Thyroid gland (tissue), 4 donors: ENCODE data around the gene THYN1. TPM values are rescaled to one million over a fixed set of nuclear protein-coding genes. Genes with fewer than 3 reads are reported as not detected.

ENCODE experiments used
- DNase-seq, 2 donors: peaks; one replicate each; pipeline ENCODE4 v3.0.0-alpha.2; 2019
- H3K27ac ChIP-seq, 3 donors: fragments of 200-600 bp; sonication (generic); 1 replicate in 2 of 3; 2 replicates in 1 of 3; pipeline ENCODE4 v1.5.1; 2016 to 2019; ENCODE audit warnings: mild to moderate bottlenecking in 1 of 3, moderate library complexity in 1 of 3
- H3K27me3 ChIP-seq: fragments of 200-600 bp; sonication (generic); one replicate; pipeline ENCODE4 v1.5.1; 2019
- H3K36me3 ChIP-seq, 2 donors: fragments of 200-600 bp; sonication (generic); one replicate each; pipeline ENCODE4 v1.5.1; 2016 to 2019
- H3K4me1 ChIP-seq, 2 donors: fragments of 200-600 bp; sonication (generic); one replicate each; pipeline ENCODE4 v1.5.1; 2017 to 2019
- H3K4me3 ChIP-seq, 3 donors: fragments of 200-600 bp; sonication (generic); replicated peaks in 1 of 3; 1 replicate in 2 of 3; 2 replicates in 1 of 3; pipeline ENCODE4 v1.5.1; 2016; ENCODE audit warnings: mild to moderate bottlenecking in 1 of 3
- H3K9me3 ChIP-seq: fragments of 200-600 bp; sonication (generic); one replicate; pipeline ENCODE4 v1.5.1; 2017
- POLR2A ChIP-seq, 2 donors: fragments of 450-650 bp; IDR thresholded peaks; one replicate each; pipeline ENCODE4 v1.6.1; 2017; ENCODE audit warnings: antibody characterized with exemption in 2 of 2, mild to moderate bottlenecking in 2 of 2, moderate library complexity in 1 of 2
- WGBS, 2 donors: methylation state at CpG; one replicate each; pipeline ENCODE4 v1.1.5; 2017; 5-methylcytosine and 5-hydroxymethylcytosine counted together
- intact Hi-C: fragments of 100-400 bp; cut with DNase I; formaldehyde crosslinking; loops from one replicate; pipeline ENCODE4 v1.15.1; 2023
- total RNA-seq, 4 donors: library from RNA; depleted of rRNA; stranded (reverse); fragments of >200 nt; gene quantifications; one replicate each; pipeline ENCODE4 v1.2.3, GENCODE V29; 2016
- TF ChIP-seq, protein P1 (sequence below), 6 experiments: fragments of 200-600 bp in 3 of 6; fragments of 450-650 bp in 3 of 6; sonication (generic) in 3 of 6; IDR thresholded peaks; one replicate each; pipeline ENCODE4 v1.5.1; 2016 to 2019; ENCODE audit warnings: antibody characterized with exemption in 6 of 6, mild to moderate bottlenecking in 2 of 6, inconsistent platforms in 1 of 6, moderate library complexity in 1 of 6

The THYN1 gene
- total RNA-seq, 4 donors from 2014 or later: 42.4 to 77.9 (median 63.8) TPM

DNA sequence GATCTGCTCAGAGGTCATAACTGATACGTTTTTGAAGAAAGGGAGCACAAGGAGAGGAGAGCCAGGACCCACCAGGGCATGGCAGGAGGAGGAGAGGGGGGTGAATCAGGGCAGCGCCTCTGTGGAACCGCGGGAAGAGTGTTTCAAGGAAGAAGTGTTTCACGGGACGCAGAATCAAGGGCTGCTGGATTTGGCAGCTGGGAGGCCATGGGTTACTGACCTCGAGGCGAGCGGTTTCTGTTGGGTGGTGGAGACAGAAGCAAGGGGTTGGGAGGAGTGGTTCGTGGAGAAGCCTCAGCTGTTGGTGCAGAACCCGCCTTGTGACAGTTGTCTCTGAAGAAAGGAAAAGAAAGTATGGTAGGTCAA lies 15.6 kb downstream of the THYN1 start:
- WGBS, 2 donors: 85 to 88% methylated on average over 11 of the region's 11 CpGs
- no peak for TF ChIP-seq POLR2A (IDR thresholded peaks at IDR 0.05)
- TF ChIP-seq, protein P1, sequence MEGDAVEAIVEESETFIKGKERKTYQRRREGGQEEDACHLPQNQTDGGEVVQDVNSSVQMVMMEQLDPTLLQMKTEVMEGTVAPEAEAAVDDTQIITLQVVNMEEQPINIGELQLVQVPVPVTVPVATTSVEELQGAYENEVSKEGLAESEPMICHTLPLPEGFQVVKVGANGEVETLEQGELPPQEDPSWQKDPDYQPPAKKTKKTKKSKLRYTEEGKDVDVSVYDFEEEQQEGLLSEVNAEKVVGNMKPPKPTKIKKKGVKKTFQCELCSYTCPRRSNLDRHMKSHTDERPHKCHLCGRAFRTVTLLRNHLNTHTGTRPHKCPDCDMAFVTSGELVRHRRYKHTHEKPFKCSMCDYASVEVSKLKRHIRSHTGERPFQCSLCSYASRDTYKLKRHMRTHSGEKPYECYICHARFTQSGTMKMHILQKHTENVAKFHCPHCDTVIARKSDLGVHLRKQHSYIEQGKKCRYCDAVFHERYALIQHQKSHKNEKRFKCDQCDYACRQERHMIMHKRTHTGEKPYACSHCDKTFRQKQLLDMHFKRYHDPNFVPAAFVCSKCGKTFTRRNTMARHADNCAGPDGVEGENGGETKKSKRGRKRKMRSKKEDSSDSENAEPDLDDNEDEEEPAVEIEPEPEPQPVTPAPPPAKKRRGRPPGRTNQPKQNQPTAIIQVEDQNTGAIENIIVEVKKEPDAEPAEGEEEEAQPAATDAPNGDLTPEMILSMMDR (IDR thresholded peaks at IDR 0.05): no peak
- no peak overlapping the region for H3K27ac ChIP-seq
- H3K27me3 ChIP-seq: no peaks in the 10 kb centered on the region
- peaks cover 5 to 18% of the 10 kb centered on the region in 2 donors for H3K36me3 ChIP-seq
- intact Hi-C loops: no loop called here
- no peak for DNase-seq
- no peaks in the 10 kb centered on the region for H3K9me3 ChIP-seq
- no peak overlapping the region for H3K4me3 ChIP-seq
- no peaks in the 10 kb centered on the region for H3K4me1 ChIP-seq

DNA sequence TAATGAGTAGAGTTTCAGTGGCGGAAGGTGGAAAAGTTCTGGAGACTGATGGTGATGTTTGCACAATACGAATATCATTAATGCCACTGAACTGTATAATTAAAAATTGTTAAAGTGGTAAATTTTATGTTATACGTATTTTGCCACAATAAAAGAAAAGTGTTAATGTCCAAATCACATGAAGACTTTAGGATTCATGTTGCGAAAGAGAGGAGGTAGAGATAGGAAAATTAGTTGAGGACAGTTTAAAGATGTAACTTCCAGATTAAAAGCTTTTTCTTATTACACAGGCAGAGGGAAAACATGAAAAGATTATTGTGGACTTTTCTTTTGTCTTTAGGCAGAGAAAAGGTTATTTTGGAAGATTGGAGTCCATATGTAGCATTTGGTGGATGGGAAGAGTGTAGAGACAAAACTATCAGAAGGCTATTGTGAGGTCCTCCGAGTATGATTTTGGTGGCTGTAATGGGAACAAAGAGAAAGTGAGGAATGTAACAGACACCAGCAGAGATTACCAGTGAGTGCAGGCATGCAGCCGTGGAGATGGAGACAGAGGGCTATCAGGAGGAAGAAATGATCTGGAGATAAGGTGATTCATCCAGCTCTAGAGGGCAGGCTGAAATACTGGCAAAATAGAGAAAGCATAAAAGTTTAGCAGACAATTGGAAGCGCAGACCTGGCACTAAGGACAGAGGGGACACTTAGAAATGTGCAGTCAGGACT lies 16.2 kb downstream of the THYN1 start:
- Histone ChIP-seq H3K36me3 (peaks cover 5 to 14% of the 10 kb centered on the region in 2 donors), H3K4me1 (no peaks in the 10 kb centered on the region), H3K27ac (no peak overlapping the region), H3K4me3 (no peak overlapping the region), H3K9me3 (no peaks in the 10 kb centered on the region), H3K27me3 (no peaks in the 10 kb centered on the region)
- TF ChIP-seq, protein P1 (IDR thresholded peaks at IDR 0.05): no peak
- no peak for TF ChIP-seq POLR2A (IDR thresholded peaks at IDR 0.05)
- WGBS, 2 donors: 87 to 88% methylated on average over 7 of the region's 7 CpGs
- intact Hi-C loops: no loop called here
- DNase-seq: no peak

DNA sequence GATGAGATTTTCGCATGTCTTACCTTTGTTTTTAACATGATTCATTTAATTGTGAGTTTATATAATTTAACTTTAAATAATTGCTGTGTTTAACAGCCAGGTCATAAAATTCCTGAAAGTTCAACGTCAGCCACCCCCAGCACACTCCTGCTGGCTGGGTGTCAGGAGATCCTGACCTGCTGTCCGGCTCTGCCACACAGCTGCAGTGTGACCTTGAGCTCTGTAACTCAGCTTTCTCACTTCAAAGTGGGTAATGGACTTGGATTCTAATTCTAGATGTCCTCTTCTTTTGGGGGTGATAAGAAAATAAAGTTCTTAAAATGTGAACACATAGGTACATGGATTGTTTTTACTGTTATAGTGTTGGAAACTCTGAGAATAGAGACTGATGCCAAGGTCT lies 17.8 kb downstream of the THYN1 start:
- TF ChIP-seq POLR2A (IDR thresholded peaks at IDR 0.05): no peak
- TF ChIP-seq, protein P1 (IDR thresholded peaks at IDR 0.05): no peak
- 88 to 89% methylated on average over 3 of the region's 3 CpGs for WGBS, 2 donors
- Histone ChIP-seq H3K9me3 (no peaks in the 10 kb centered on the region), H3K27me3 (no peaks in the 10 kb centered on the region), H3K36me3 (peaks cover 5 to 7% of the 10 kb centered on the region in 2 donors), H3K4me3 (no peak overlapping the region), H3K4me1 (peaks cover 0 to 7% of the 10 kb centered on the region in 2 donors), H3K27ac (no peak overlapping the region)
- DNase-seq: no peak
- intact Hi-C loops: no loop called here

DNA sequence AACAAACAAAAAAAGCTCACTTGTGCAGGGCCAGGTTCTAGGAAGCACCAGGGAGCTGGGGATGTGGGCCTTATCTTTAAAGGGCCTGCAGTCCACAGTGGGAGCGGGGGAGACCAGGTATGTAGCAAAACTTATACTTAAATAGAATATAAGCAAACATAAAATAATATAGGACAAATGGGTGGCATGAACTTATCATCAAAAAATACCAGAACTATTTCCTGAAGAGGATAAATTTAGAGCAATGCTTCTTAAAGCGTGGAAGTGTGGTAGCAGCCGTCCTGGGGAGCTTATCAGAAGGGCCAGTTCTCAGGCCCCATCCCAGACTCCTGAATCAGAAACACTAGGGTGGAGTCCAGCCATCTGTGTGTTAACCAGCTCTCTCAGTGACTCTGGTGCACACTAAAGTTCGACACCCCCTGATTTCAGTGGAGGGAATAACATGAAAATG lies 19.4 kb downstream of the THYN1 start:
- Histone ChIP-seq H3K4me1 (peaks cover 3 to 8% of the 10 kb centered on the region in 2 donors), H3K36me3 (no peaks in the 10 kb centered on the region), H3K27ac (no peak overlapping the region), H3K27me3 (no peaks in the 10 kb centered on the region), H3K4me3 (no peak overlapping the region), H3K9me3 (no peaks in the 10 kb centered on the region)
- WGBS, 2 donors: 87 to 95% methylated on average over 4 of the region's 4 CpGs
- intact Hi-C loops: no loop called here
- DNase-seq: no peak
- TF ChIP-seq POLR2A (IDR thresholded peaks at IDR 0.05): no peak
- TF ChIP-seq, protein P1 (IDR thresholded peaks at IDR 0.05): no peak

DNA sequence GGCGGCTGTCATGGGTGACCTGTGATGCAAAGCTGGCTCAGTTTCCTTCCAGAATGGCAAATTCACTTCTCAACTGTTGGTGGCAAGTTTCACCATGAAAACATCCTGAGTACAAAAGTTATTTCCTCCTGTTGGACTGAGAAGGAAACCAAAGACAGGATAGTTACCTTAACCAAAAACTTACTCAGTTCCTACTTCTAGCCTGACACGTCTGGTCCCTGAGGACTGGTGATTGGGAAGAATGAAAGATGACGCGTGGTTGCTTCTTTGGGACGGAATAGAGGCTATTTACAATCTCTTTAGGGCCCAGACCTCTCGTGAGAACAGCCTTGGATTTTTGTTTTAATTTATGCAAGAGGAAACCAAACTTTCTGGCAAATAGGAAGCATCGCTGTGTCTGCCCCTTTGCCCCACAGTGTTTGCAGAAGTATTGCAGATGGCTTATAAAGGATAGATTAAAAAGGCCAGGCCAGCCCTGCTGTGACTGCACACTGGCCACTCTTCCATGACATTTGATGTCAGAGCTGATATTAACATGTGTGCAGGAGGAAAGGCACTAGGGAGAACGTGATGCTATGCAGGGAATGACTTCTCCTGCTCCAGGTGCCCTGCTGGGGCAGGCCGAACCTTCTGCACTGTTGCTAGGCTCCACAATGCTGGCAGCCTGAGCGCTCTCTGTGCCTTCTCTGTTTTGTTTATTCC lies 21.0 kb downstream of the THYN1 start:
- no peak overlapping the region for H3K27ac ChIP-seq
- no peaks in the 10 kb centered on the region for H3K27me3 ChIP-seq
- H3K9me3 ChIP-seq: no peaks in the 10 kb centered on the region
- TF ChIP-seq POLR2A (IDR thresholded peaks at IDR 0.05): no peak
- TF ChIP-seq, protein P1 (IDR thresholded peaks at IDR 0.05): no peak
- DNase-seq: no peak
- H3K4me1 ChIP-seq: peaks cover 7 to 8% of the 10 kb centered on the region in 2 donors
- intact Hi-C loops: no loop called here
- no peak overlapping the region for H3K4me3 ChIP-seq
- 68 to 72% methylated on average over 10 of the region's 10 CpGs for WGBS, 2 donors
- no peaks in the 10 kb centered on the region for H3K36me3 ChIP-seq
